Astrocyte (in vitro differentiated cells and primary cell): ENCODE measurements around the gene CHRDL2.

ENCODE experiments used
- CTCF ChIP-seq: IDR thresholded peaks from 2 replicates; pipeline ENCODE4 v1.5.1; 2011; ENCODE audit warnings: low read depth, mild to moderate bottlenecking, inconsistent platforms, low read length, moderate library complexity; ENCODE audit not compliant: insufficient read depth
- EZH2 ChIP-seq: IDR thresholded peaks from 2 replicates; pipeline ENCODE4 v1.6.1; 2012; ENCODE audit warnings: mild to moderate bottlenecking, low read length, inconsistent platforms; ENCODE audit not compliant: insufficient read depth

- TF ChIP-seq EZH2 (no peak), CTCF (no peak)
These were observed 28.0 kb downstream of the CHRDL2 start for GRCh38 chr11:74703211-74703610.
